OCI-LY3 (cell line): ENCODE measurements around the gene OR4C46.

Experiments
- EZH2phosphoT487 ChIP-seq: fragments of 200-600 bp; shearing (Covaris generic); IDR thresholded peaks from 2 replicates; pipeline ENCODE4 v1.6.1; 2018; ENCODE audit warnings: antibody characterized with exemption, mixed run types, low read depth
- TF ChIP-seq, protein P1 (sequence below): fragments of 200-600, 300-600 bp; sonication (generic); IDR thresholded peaks from 2 replicates; pipeline ENCODE4 v1.5.1; 2014; ENCODE audit warnings: antibody characterized with exemption, low read length, low read depth

DNA sequence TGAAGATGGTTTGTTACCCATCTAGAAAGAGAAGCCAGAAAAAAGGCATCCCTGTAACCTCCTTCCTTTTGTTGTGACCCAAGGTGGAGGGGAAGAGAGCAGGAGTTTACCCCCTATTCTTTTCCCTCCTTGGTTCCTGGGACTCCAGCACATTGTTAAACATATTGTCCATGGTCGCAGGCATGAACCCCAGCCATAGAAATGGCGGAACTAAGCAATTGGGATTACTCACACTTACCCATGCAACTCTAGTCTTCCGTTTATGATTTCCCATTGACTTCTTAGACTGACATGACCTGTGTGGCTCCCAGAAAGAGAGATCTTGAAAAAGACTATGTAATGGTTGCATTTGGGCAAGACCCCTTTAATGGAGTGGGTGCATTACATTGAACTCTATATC is 45.4 kb downstream of the OR4C46 start:
- TF ChIP-seq, protein P1, sequence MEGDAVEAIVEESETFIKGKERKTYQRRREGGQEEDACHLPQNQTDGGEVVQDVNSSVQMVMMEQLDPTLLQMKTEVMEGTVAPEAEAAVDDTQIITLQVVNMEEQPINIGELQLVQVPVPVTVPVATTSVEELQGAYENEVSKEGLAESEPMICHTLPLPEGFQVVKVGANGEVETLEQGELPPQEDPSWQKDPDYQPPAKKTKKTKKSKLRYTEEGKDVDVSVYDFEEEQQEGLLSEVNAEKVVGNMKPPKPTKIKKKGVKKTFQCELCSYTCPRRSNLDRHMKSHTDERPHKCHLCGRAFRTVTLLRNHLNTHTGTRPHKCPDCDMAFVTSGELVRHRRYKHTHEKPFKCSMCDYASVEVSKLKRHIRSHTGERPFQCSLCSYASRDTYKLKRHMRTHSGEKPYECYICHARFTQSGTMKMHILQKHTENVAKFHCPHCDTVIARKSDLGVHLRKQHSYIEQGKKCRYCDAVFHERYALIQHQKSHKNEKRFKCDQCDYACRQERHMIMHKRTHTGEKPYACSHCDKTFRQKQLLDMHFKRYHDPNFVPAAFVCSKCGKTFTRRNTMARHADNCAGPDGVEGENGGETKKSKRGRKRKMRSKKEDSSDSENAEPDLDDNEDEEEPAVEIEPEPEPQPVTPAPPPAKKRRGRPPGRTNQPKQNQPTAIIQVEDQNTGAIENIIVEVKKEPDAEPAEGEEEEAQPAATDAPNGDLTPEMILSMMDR = no peak
- TF ChIP-seq EZH2phosphoT487 = no peak
